Activated CD8-positive, alpha-beta T cell treated with anti-CD3 and anti-CD28 coated beads for 36 hours (primary cell): ENCODE measurements around the gene SYNJ1. TPM values are rescaled to one million over a fixed set of nuclear protein-coding genes. Genes with fewer than 3 reads are reported as not detected.
A peak's percentile ranks its signal among the peaks of the same experiment; 100 is the strongest.
"Not testable (repeated sequence)": the region's sequence is repeated elsewhere in the genome, so short reads cannot be mapped to it uniquely, and the experiment has no call there.

Experiments
- ATAC-seq: fragments of 200-7000 bp; cut with Tn5 transposase; one replicate; pipeline ENCODE4 v1.10.0; 2021; ENCODE audit warnings: mild to moderate bottlenecking, moderate library complexity
- CTCF ChIA-PET: fragments of 350-600 bp; sonication (Branson Sonifier 250); formaldehyde crosslinking; loops from one replicate; lab custom pipeline; 2021; ENCODE audit warnings: antibody characterized with exemption; lab: Charles Lee
- POLR2A ChIA-PET: fragments of 350-600 bp; sonication (Branson Sonifier 250); formaldehyde crosslinking; loops from one replicate; lab custom pipeline; 2021; ENCODE audit warnings: antibody characterized with exemption; lab: Charles Lee
- DNase-seq: peaks from one replicate; pipeline ENCODE4 v3.0.0-alpha.2; 2020
- H3K27ac Mint-ChIP-seq: one replicate; pipeline ENCODE4 v1.8.0; 2021; ENCODE audit warnings: mild to moderate bottlenecking, mixed read lengths
- H3K27me3 Mint-ChIP-seq: one replicate; pipeline ENCODE4 v1.8.0; 2021; ENCODE audit warnings: mixed read lengths
- H3K36me3 Mint-ChIP-seq: one replicate; pipeline ENCODE4 v1.8.0; 2021; ENCODE audit warnings: low read depth, mixed read lengths
- H3K4me1 Mint-ChIP-seq: one replicate; pipeline ENCODE4 v1.8.0; 2021; ENCODE audit warnings: low read depth, mixed read lengths
- H3K4me3 Mint-ChIP-seq: one replicate; pipeline ENCODE4 v1.8.0; 2021; ENCODE audit warnings: mild to moderate bottlenecking, moderate library complexity, mixed read lengths
- H3K9me3 Mint-ChIP-seq: one replicate; pipeline ENCODE4 v1.8.0; 2021; ENCODE audit warnings: mixed read lengths
- CTCF ChIP-seq: fragments of 200-600 bp; IDR thresholded peaks from one replicate; pipeline ENCODE4 v1.8.0; 2022; ENCODE audit warnings: antibody characterized with exemption, mild to moderate bottlenecking
- intact Hi-C: fragments of 100-400 bp; cut with micrococcal nuclease; formaldehyde crosslinking; loops from one replicate; pipeline ENCODE4 v1.10.0; 2022
- total RNA-seq, 2 experiments: library from RNA; stranded (reverse); gene quantifications; one replicate each; pipeline ENCODE4 v1.2.3, GENCODE V29; 2021

The SYNJ1 gene
- total RNA-seq, 2 experiments from 2014 or later = 8.7 to 10.9 TPM

- H3K4me3 Mint-ChIP-seq = no peak overlapping the region
- peaks cover 50% of the 10 kb centered on the region for H3K4me1 Mint-ChIP-seq
- intact Hi-C loops = no loop called here
- H3K27ac Mint-ChIP-seq = peak overlapping the region; percentile 58
- no peaks in the 10 kb centered on the region for H3K9me3 Mint-ChIP-seq
- ATAC-seq = peak; percentile 42
- no peak for TF ChIP-seq CTCF
- ChIA-PET CTCF (interaction anchor here (0.9 to 1.5 kb wide), 2 partner anchors 10 to 24 kb away, joined by 3 to 5 read pairs; partner anchors contain the start of gene PAXBP1), POLR2A (interaction anchor here (2.9 kb wide), 1 partner anchor 24 kb away, joined by 16 read pairs; the partner anchor contains the start of gene PAXBP1)
- DNase-seq = no peak
- no peaks in the 10 kb centered on the region for H3K27me3 Mint-ChIP-seq
- H3K36me3 Mint-ChIP-seq = peaks cover 75% of the 10 kb centered on the region
These were observed 19.6 kb upstream of the SYNJ1 start for GRCh38 chr21:32747396-32747795.

DNA sequence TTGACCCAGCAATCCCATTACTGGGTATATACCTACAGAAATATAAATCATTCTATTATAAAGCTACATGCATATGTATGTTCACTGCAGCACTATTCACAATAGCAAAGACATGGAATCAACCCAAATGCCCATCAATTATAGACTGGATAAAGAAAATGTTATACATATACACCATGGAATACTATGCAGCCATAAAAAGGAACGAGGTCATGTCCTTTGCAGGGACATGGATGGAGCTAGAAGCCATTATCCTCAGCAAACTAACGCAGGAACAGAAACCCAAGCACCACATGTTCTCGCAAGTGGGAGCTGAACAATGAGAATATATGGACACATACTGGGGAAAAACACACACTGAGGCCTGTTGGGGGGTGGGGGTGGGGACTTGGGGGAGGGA is 18.9 kb upstream of the SYNJ1 start:
- H3K9me3 Mint-ChIP-seq, H3K27me3 Mint-ChIP-seq, H3K4me3 Mint-ChIP-seq, ATAC-seq, intact Hi-C loops, DNase-seq: not testable (repeated sequence)
- Mint-ChIP-seq H3K27ac (peak overlapping the region; percentile 58), H3K4me1 (peaks cover 47% of the 10 kb centered on the region), H3K36me3 (peaks cover 73% of the 10 kb centered on the region)
- ChIA-PET CTCF (interaction anchor here (1.1 to 1.5 kb wide), 2 partner anchors 11 to 24 kb away, joined by 3 to 4 read pairs; partner anchors contain the start of gene PAXBP1), POLR2A (interaction anchor here (2.9 kb wide), 1 partner anchor 25 kb away, joined by 16 read pairs; the partner anchor contains the start of gene PAXBP1)

- H3K9me3 Mint-ChIP-seq = no peaks in the 10 kb centered on the region
- no peaks in the 10 kb centered on the region for H3K27me3 Mint-ChIP-seq
- no peak overlapping the region for H3K27ac Mint-ChIP-seq
- no peak overlapping the region for H3K4me3 Mint-ChIP-seq
- H3K36me3 Mint-ChIP-seq = peaks cover 69% of the 10 kb centered on the region
- CTCF ChIA-PET = no interaction called here
- intact Hi-C loops = no loop called here
- POLR2A ChIA-PET = no interaction called here
- ATAC-seq = no peak
- DNase-seq = no peak
- H3K4me1 Mint-ChIP-seq = peaks cover 20% of the 10 kb centered on the region
- TF ChIP-seq CTCF = no peak
These were observed 14.6 kb upstream of the SYNJ1 start for GRCh38 chr21:32742396-32742795.

GRCh38 chr21:32741336-32741735 is 13.5 kb upstream of the SYNJ1 start:
- no peak for ATAC-seq
- Mint-ChIP-seq H3K27me3 (no peaks in the 10 kb centered on the region), H3K27ac (no peak overlapping the region), H3K4me1 (peaks cover 11% of the 10 kb centered on the region), H3K9me3 (no peaks in the 10 kb centered on the region), H3K4me3 (no peak overlapping the region), H3K36me3 (peaks cover 62% of the 10 kb centered on the region)
- POLR2A ChIA-PET = no interaction called here
- DNase-seq = no peak
- CTCF ChIA-PET = no interaction called here
- no peak for TF ChIP-seq CTCF
- intact Hi-C loops = no loop called here

GRCh38 chr21:32739946-32740345 is 12.1 kb upstream of the SYNJ1 start:
- Mint-ChIP-seq H3K27me3 (no peaks in the 10 kb centered on the region), H3K4me3 (no peak overlapping the region), H3K9me3 (no peaks in the 10 kb centered on the region), H3K36me3 (peaks cover 61% of the 10 kb centered on the region), H3K4me1 (peaks cover 11% of the 10 kb centered on the region), H3K27ac (no peak overlapping the region)
- ATAC-seq = no peak
- ChIA-PET POLR2A (interaction anchor here (0.7 to 1.4 kb wide), 2 partner anchors 8 to 48 kb away, joined by 3 to 4 read pairs; no protein-coding TSS in a partner anchor), CTCF (interaction anchor here (1.3 kb wide), 1 partner anchor 12 kb away, joined by 3 read pairs; the partner anchor contains the start of gene SYNJ1)
- DNase-seq = no peak
- intact Hi-C loops = no loop called here
- TF ChIP-seq CTCF = no peak

GRCh38 chr21:32736083-32736482 is 8.3 kb upstream of the SYNJ1 start:
- H3K9me3 Mint-ChIP-seq = not testable (repeated sequence)
- POLR2A ChIA-PET = interaction anchor here (1.4 kb wide), 1 partner anchor 35 kb away, joined by 6 read pairs; the partner anchor contains the start of gene PAXBP1

More at GRCh38 chr21:32736083-32736482, 8.3 kb upstream of the SYNJ1 start:
- ATAC-seq, intact Hi-C loops, H3K27me3 Mint-ChIP-seq, H3K4me3 Mint-ChIP-seq, DNase-seq, CTCF ChIA-PET, H3K27ac Mint-ChIP-seq: not testable (repeated sequence)
- H3K4me1 Mint-ChIP-seq = peaks cover 38% of the 10 kb centered on the region
- peaks cover 61% of the 10 kb centered on the region for H3K36me3 Mint-ChIP-seq
